ENCODE measurements around the gene ACOX3. TPM values are rescaled to one million over a fixed set of nuclear protein-coding genes. Genes with fewer than 3 reads are reported as not detected.

Gene ACOX3
- total RNA-seq, 1 experiment from 2014 or later: 17.9 TPM

DNA sequence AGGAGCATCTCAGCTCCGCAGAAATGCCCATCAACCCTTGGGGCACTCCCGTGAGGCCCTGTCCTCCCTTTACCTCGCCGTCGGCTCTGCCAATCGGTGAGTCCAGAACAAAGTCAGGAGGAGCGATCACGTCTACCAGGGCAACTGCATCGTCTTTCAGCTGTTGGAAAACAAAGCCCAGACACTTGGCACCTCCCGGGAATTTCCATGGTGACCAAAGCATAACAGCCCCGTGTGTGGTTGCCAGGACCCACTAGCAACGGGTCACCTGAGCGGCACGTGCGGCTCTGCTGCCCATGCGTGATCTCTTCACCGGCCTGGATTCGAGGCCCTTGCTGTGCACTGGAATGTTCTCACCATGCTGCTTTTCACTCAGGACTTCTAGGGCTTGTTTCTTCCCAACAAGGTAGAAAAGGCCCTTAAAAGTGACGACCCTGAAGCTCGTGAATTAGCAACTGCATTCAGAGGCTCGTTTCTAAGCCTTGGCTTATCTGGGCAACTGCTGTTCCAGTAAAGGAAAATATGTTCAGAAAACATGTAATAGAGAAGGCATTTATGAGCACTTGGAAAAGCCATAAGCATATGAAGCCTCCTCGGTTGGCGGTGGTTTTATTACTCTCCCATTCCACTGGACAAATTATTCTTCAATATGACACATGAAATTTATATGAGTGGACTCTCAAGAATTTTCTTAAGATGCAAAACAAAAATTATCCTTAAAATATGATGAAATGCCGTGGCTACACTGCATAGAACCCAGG, 69.5 kb downstream of the ACOX3 start:
- TF ChIP-seq, protein P1, sequence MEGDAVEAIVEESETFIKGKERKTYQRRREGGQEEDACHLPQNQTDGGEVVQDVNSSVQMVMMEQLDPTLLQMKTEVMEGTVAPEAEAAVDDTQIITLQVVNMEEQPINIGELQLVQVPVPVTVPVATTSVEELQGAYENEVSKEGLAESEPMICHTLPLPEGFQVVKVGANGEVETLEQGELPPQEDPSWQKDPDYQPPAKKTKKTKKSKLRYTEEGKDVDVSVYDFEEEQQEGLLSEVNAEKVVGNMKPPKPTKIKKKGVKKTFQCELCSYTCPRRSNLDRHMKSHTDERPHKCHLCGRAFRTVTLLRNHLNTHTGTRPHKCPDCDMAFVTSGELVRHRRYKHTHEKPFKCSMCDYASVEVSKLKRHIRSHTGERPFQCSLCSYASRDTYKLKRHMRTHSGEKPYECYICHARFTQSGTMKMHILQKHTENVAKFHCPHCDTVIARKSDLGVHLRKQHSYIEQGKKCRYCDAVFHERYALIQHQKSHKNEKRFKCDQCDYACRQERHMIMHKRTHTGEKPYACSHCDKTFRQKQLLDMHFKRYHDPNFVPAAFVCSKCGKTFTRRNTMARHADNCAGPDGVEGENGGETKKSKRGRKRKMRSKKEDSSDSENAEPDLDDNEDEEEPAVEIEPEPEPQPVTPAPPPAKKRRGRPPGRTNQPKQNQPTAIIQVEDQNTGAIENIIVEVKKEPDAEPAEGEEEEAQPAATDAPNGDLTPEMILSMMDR (IDR thresholded peaks at IDR 0.05; ENCODE audit: unreplicated experiment): no peak
- Mint-ChIP-seq H3K4me3 (ENCODE audit: unreplicated experiment) (no peak overlapping the region), H3K27me3 (ENCODE audit: insufficient read depth, unreplicated experiment) (no peaks in the 10 kb centered on the region), H3K36me3 (ENCODE audit: insufficient read depth, unreplicated experiment) (peaks cover 6% of the 10 kb centered on the region), H3K27ac (ENCODE audit: low read depth, unreplicated experiment) (no peak overlapping the region), H3K9me3 (ENCODE audit: unreplicated experiment) (no peaks in the 10 kb centered on the region), H3K4me1 (ENCODE audit: insufficient read depth, unreplicated experiment) (no peaks in the 10 kb centered on the region)
- CTCF ChIA-PET: interaction anchor here (0.6 kb wide), 1 partner anchor 1320 kb away, joined by 3 read pairs; no protein-coding TSS in a partner anchor
- intact Hi-C loops (cut with micrococcal nuclease): no loop called here
- no peak for DNase-seq (ENCODE audit: unreplicated experiment)
- BruUV-seq (replicated peaks): no TSS peak
- POLR2A ChIA-PET: no interaction called here

DNA sequence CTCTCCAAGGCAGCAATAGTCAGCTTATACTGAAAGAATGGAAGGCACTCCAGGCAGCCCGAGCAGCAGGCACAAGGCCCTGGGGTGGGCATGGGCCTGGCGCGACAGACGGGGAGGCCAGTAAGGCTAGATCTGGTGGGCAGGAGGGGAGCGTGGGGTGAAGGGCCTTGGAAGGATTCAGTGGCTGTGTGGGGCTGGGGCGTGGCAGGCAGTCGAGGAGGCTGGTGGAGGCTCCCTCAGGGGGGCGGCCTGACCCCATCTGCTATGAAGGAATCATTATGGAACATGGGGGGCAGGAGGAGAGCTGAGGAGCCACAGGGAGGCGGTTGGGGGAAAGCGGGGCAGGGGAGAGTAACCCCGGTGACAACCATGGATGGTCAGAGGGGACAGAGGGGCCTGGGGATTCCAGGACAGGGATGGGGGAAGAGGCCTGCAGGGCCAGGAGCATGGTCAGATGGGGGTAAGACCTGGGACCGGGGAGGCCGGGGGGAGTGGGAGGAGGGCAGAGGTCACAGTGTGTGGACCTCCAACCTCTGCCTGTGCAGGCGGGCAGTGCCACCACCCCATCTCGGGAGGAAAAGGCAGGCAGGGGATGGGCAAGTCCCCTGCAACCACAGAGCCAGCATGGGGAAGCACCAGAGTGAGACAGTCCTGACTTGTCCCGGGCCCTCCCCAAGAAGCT, 70.3 kb downstream of the ACOX3 start:
- POLR2A ChIA-PET: no interaction called here
- Mint-ChIP-seq H3K27ac (ENCODE audit: low read depth, unreplicated experiment) (no peak overlapping the region), H3K9me3 (ENCODE audit: unreplicated experiment) (no peaks in the 10 kb centered on the region), H3K36me3 (ENCODE audit: insufficient read depth, unreplicated experiment) (peaks cover 6% of the 10 kb centered on the region), H3K4me3 (ENCODE audit: unreplicated experiment) (no peak overlapping the region), H3K4me1 (ENCODE audit: insufficient read depth, unreplicated experiment) (no peaks in the 10 kb centered on the region), H3K27me3 (ENCODE audit: insufficient read depth, unreplicated experiment) (no peaks in the 10 kb centered on the region)
- BruUV-seq (replicated peaks): no TSS peak
- no peak for DNase-seq (ENCODE audit: unreplicated experiment)
- CTCF ChIA-PET: interaction anchor here (0.6 kb wide), 1 partner anchor 1321 kb away, joined by 3 read pairs; no protein-coding TSS in a partner anchor
- intact Hi-C loops (cut with micrococcal nuclease): no loop called here
- TF ChIP-seq, protein P1 (IDR thresholded peaks at IDR 0.05; ENCODE audit: unreplicated experiment): no peak

DNA sequence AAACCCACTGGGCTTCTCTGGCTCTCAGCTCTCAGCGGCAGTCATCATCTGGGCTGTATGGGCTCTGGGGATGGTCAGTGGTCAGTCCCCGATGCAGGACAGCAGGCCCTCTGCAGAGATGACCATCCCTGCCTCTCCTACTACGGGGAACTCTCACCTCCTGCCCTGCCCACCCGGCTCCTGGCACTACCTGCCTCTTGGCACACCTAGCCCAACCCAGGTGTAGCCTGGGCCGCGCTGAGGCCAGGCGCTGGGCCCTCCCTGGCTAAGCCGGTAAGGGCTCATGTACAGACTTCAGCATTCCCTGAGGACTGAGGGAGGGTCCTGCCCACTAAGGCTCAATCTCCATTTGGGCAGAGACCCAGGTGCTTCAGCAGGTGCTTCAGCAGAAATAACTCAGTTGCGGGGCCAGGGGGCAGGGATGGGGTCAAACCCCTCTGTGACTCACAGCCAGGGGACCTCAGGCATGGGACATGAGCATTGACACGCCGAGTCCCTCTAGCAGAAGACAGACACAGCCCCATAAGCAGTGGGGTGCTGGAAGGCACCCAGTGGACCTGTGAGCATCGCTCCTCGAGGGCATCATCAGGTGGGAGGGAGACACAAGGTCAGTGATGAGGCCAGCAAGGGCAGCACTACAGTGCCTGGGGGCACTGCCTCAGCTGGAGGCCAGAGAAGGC, 71.0 kb downstream of the ACOX3 start:
- H3K27ac Mint-ChIP-seq (ENCODE audit: low read depth, unreplicated experiment): no peak overlapping the region
- CTCF ChIA-PET: interaction anchor here (1.0 kb wide), 1 partner anchor 103 kb away, joined by 3 read pairs; no protein-coding TSS in a partner anchor
- H3K36me3 Mint-ChIP-seq (ENCODE audit: insufficient read depth, unreplicated experiment): peaks cover 6% of the 10 kb centered on the region
- H3K4me1 Mint-ChIP-seq (ENCODE audit: insufficient read depth, unreplicated experiment): no peaks in the 10 kb centered on the region
- TF ChIP-seq, protein P1 (IDR thresholded peaks at IDR 0.05; ENCODE audit: unreplicated experiment): no peak
- intact Hi-C loops (cut with micrococcal nuclease): no loop called here
- no peak for DNase-seq (ENCODE audit: unreplicated experiment)
- no peaks in the 10 kb centered on the region for H3K9me3 Mint-ChIP-seq (ENCODE audit: unreplicated experiment)
- POLR2A ChIA-PET: no interaction called here
- no TSS peak for BruUV-seq (replicated peaks)
- no peak overlapping the region for H3K4me3 Mint-ChIP-seq (ENCODE audit: unreplicated experiment)
- no peaks in the 10 kb centered on the region for H3K27me3 Mint-ChIP-seq (ENCODE audit: insufficient read depth, unreplicated experiment)

DNA sequence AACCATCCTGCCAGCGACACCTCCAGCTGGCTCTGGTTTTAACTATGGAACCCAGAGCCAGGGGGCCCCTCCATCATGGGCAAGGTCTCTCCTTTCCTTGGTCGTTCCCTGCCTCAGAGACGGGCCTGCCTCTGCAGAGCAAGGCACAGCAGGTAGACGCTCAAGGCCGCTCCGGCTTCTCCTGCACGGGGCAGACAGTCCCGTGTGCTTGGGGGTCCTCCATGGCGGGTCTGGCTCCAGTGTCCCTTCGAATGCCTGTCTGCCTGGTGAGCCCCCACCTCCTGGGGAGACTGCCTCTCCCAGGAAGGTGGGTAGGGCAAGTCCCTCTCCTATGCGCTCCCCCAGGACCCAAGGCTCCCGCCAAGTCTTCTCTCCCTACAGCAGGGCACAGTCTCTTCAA, 71.5 kb downstream of the ACOX3 start:
- TF ChIP-seq, protein P1 (IDR thresholded peaks at IDR 0.05; ENCODE audit: unreplicated experiment): no peak
- BruUV-seq (replicated peaks): no TSS peak
- ChIA-PET CTCF (interaction anchor here (1.0 kb wide), 1 partner anchor 102 kb away, joined by 3 read pairs; no protein-coding TSS in a partner anchor), POLR2A (no interaction called here)
- Mint-ChIP-seq H3K4me1 (ENCODE audit: insufficient read depth, unreplicated experiment) (no peaks in the 10 kb centered on the region), H3K36me3 (ENCODE audit: insufficient read depth, unreplicated experiment) (peaks cover 6% of the 10 kb centered on the region), H3K9me3 (ENCODE audit: unreplicated experiment) (no peaks in the 10 kb centered on the region), H3K27ac (ENCODE audit: low read depth, unreplicated experiment) (no peak overlapping the region), H3K27me3 (ENCODE audit: insufficient read depth, unreplicated experiment) (no peaks in the 10 kb centered on the region), H3K4me3 (ENCODE audit: unreplicated experiment) (no peak overlapping the region)
- intact Hi-C loops (cut with micrococcal nuclease): no loop called here
- no peak for DNase-seq (ENCODE audit: unreplicated experiment)

Measured in MCF 10A (cell line).